ENCODE measurements around the gene TM9SF2.

- TF ChIP-seq CTCF (IDR thresholded peaks at IDR 0.05; ENCODE audit: insufficient read depth, low read length): no peak
- TF ChIP-seq GABPA (IDR thresholded peaks at IDR 0.05; ENCODE audit: low read depth): no peak
- TF ChIP-seq, protein P1, sequence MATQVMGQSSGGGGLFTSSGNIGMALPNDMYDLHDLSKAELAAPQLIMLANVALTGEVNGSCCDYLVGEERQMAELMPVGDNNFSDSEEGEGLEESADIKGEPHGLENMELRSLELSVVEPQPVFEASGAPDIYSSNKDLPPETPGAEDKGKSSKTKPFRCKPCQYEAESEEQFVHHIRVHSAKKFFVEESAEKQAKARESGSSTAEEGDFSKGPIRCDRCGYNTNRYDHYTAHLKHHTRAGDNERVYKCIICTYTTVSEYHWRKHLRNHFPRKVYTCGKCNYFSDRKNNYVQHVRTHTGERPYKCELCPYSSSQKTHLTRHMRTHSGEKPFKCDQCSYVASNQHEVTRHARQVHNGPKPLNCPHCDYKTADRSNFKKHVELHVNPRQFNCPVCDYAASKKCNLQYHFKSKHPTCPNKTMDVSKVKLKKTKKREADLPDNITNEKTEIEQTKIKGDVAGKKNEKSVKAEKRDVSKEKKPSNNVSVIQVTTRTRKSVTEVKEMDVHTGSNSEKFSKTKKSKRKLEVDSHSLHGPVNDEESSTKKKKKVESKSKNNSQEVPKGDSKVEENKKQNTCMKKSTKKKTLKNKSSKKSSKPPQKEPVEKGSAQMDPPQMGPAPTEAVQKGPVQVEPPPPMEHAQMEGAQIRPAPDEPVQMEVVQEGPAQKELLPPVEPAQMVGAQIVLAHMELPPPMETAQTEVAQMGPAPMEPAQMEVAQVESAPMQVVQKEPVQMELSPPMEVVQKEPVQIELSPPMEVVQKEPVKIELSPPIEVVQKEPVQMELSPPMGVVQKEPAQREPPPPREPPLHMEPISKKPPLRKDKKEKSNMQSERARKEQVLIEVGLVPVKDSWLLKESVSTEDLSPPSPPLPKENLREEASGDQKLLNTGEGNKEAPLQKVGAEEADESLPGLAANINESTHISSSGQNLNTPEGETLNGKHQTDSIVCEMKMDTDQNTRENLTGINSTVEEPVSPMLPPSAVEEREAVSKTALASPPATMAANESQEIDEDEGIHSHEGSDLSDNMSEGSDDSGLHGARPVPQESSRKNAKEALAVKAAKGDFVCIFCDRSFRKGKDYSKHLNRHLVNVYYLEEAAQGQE (IDR thresholded peaks at IDR 0.05; ENCODE audit: insufficient replicate concordance, low read depth): no peak
Measured at GRCh38 chr13:99509479-99509878, 8.2 kb downstream of the TM9SF2 start.

Measured in HL-60 (cell line).